ENCODE measurements around the gene CDC14C.

GRCh38 chr7:48976253-48976652 is 51.9 kb downstream of the CDC14C start:
- TF ChIP-seq, protein P1, sequence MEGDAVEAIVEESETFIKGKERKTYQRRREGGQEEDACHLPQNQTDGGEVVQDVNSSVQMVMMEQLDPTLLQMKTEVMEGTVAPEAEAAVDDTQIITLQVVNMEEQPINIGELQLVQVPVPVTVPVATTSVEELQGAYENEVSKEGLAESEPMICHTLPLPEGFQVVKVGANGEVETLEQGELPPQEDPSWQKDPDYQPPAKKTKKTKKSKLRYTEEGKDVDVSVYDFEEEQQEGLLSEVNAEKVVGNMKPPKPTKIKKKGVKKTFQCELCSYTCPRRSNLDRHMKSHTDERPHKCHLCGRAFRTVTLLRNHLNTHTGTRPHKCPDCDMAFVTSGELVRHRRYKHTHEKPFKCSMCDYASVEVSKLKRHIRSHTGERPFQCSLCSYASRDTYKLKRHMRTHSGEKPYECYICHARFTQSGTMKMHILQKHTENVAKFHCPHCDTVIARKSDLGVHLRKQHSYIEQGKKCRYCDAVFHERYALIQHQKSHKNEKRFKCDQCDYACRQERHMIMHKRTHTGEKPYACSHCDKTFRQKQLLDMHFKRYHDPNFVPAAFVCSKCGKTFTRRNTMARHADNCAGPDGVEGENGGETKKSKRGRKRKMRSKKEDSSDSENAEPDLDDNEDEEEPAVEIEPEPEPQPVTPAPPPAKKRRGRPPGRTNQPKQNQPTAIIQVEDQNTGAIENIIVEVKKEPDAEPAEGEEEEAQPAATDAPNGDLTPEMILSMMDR (IDR thresholded peaks at IDR 0.05): no peak
- TF ChIP-seq POLR2AphosphoS5 (IDR thresholded peaks at IDR 0.05) (no peak), POLR2A (IDR thresholded peaks at IDR 0.05) (no peak), EP300 (IDR thresholded peaks at IDR 0.05) (no peak)

Measured in upper lobe of left lung (tissue), 4 donors.